ENCODE results near the gene PSMB11. TPM values are rescaled to one million over a fixed set of nuclear protein-coding genes. Genes with fewer than 3 reads are reported as not detected.
A peak's percentile ranks its signal among the peaks of the same experiment; 100 is the strongest.

Gene PSMB11
- total RNA-seq, 1 experiment from 2014 or later: not detected

GRCh38 chr14:23024612-23025075 lies 17.4 kb upstream of the PSMB11 start:
- no peak overlapping the region for H4K8ac ChIP-seq (replicated peaks; ENCODE audit: insufficient read length, low read depth, low read length)
- no peak overlapping the region for H4K5ac ChIP-seq (ENCODE audit: insufficient read length, low read depth, low read length)
- H3K4me3 Mint-ChIP-seq: no peak overlapping the region
- H3K4me1 ChIP-seq (ENCODE audit: insufficient read depth, low read length): no peaks in the 10 kb centered on the region
- H3K9me3 ChIP-seq (ENCODE audit: control insufficient read depth, low read depth, low read length): no peaks in the 10 kb centered on the region
- H3K27me3 Mint-ChIP-seq (ENCODE audit: low read depth): no peaks in the 10 kb centered on the region
- H3K27ac ChIP-seq (ENCODE audit: insufficient read length, low read depth, low read length): no peak overlapping the region
- no peak overlapping the region for H3K56ac ChIP-seq (ENCODE audit: insufficient read length, low read depth, low read length)
- no peaks in the 10 kb centered on the region for H3K79me2 ChIP-seq (ENCODE audit: insufficient read depth, low read length)
- no peak overlapping the region for H2BK15ac ChIP-seq (ENCODE audit: low read depth, low read length)
- no peak overlapping the region for H2AFZ ChIP-seq (ENCODE audit: low read length)
- 100% methylated on average over 1 of the region's 7 CpGs for WGBS (ENCODE audit: extremely low coverage, insufficient read length, low lambda C conversion rate)
- H3K9ac ChIP-seq (ENCODE audit: extremely low read depth, insufficient read length, low read length): no peak overlapping the region
- no peaks in the 10 kb centered on the region for H3K23me2 ChIP-seq (ENCODE audit: insufficient read length, low read depth, low read length, poor library complexity, severe bottlenecking)
- no peaks in the 10 kb centered on the region for H3K79me1 ChIP-seq (ENCODE audit: insufficient read depth, low read depth, low read length, poor library complexity, severe bottlenecking)
- H3K9me3 Mint-ChIP-seq: no peaks in the 10 kb centered on the region
- no peaks in the 10 kb centered on the region for H4K20me1 ChIP-seq (ENCODE audit: control insufficient read depth, insufficient read depth, insufficient read length)
- no peak for DNase-seq
- H3K27me3 ChIP-seq (ENCODE audit: insufficient read depth, low read length): no peaks in the 10 kb centered on the region
- H3K4ac ChIP-seq (ENCODE audit: low read depth, low read length): no peak overlapping the region
- peaks cover 33 to 37% of the 10 kb centered on the region in 2 experiments for H3K4me1 Mint-ChIP-seq
- no peak overlapping the region for H4K91ac ChIP-seq (ENCODE audit: insufficient read length, low read depth, low read length)
- no peak overlapping the region for H3K18ac ChIP-seq (ENCODE audit: insufficient read length, low read depth, low read length)
- TF ChIP-seq CTCF (conservative IDR thresholded peaks at IDR 0.05): no peak
- H3T11ph ChIP-seq (ENCODE audit: low read length): no peak overlapping the region
- peak overlapping the region in 2 of 3 experiments; percentile 5 to 56; a peak in 4 of 7 replicates for H3K27ac Mint-ChIP-seq
- H2BK20ac ChIP-seq (ENCODE audit: low read depth, low read length, poor library complexity, severe bottlenecking): no peak overlapping the region
- H3K4me2 ChIP-seq (ENCODE audit: insufficient read depth, insufficient read length, low read length): no peak overlapping the region
- H2AK5ac ChIP-seq (ENCODE audit: insufficient read length, low read length): no peak overlapping the region
- no peak overlapping the region for H2BK120ac ChIP-seq (ENCODE audit: low read depth, low read length, poor library complexity, severe bottlenecking)
- no peak overlapping the region for H3K23ac ChIP-seq (ENCODE audit: insufficient read length, low read depth, low read length)
- H2BK5ac ChIP-seq (ENCODE audit: insufficient read length, low read length): no peak overlapping the region
- H3K14ac ChIP-seq (ENCODE audit: insufficient read depth, low read length): no peak overlapping the region
- peaks cover 29 to 41% (median 41%) of the 10 kb centered on the region in 3 experiments for H3K36me3 Mint-ChIP-seq (ENCODE audit: insufficient read depth in 1 of 3, low read depth in 3 of 3)
- H2BK12ac ChIP-seq (ENCODE audit: insufficient read length, low read depth, low read length): no peak overlapping the region
